Activated CD4-positive, alpha-beta T cell treated with anti-CD3 and anti-CD28 coated beads for 4 hours (primary cell): Measurements from ENCODE around the gene TRAF3IP1.
"Not testable (repeated sequence)": the region's sequence is repeated elsewhere in the genome, so short reads cannot be mapped to it uniquely, and the experiment has no call there.

Source experiments
- DNase-seq, 2 donors: peaks; one replicate each; pipeline ENCODE4 v3.0.0-alpha.2; 2020

The TRAF3IP1 gene

GRCh38 chr2:238433300-238433915 lies 113.1 kb downstream of the TRAF3IP1 start:
- no peak for DNase-seq

GRCh38 chr2:238433941-238434845 lies 113.9 kb downstream of the TRAF3IP1 start:
- DNase-seq: no peak

GRCh38 chr2:238434846-238435751 lies 114.8 kb downstream of the TRAF3IP1 start:
- DNase-seq: no peak

GRCh38 chr2:238435752-238436096 lies 115.4 kb downstream of the TRAF3IP1 start:
- no peak for DNase-seq

- peak; percentile 59 to 67 for DNase-seq
Measured at GRCh38 chr2:238438856-238439849, 118.8 kb downstream of the TRAF3IP1 start.

GRCh38 chr2:238439917-238440316 lies 119.6 kb downstream of the TRAF3IP1 start:
- no peak for DNase-seq

GRCh38 chr2:238440331-238440730 lies 120.0 kb downstream of the TRAF3IP1 start:
- no peak for DNase-seq

GRCh38 chr2:238440767-238441166 lies 120.4 kb downstream of the TRAF3IP1 start:
- DNase-seq: no peak

GRCh38 chr2:238441262-238442114 lies 121.2 kb downstream of the TRAF3IP1 start:
- no peak for DNase-seq

GRCh38 chr2:238442257-238442656 lies 121.9 kb downstream of the TRAF3IP1 start:
- not testable (repeated sequence) for DNase-seq

GRCh38 chr2:238444242-238444641 lies 123.9 kb downstream of the TRAF3IP1 start:
- no peak for DNase-seq

GRCh38 chr2:238445409-238446190 lies 125.3 kb downstream of the TRAF3IP1 start:
- no peak for DNase-seq

GRCh38 chr2:238446371-238446770 lies 126.1 kb downstream of the TRAF3IP1 start:
- no peak for DNase-seq

GRCh38 chr2:238448031-238448955 lies 128.0 kb downstream of the TRAF3IP1 start:
- DNase-seq: no peak

GRCh38 chr2:238449241-238449640 lies 128.9 kb downstream of the TRAF3IP1 start:
- no peak for DNase-seq

GRCh38 chr2:238449909-238450417 lies 129.6 kb downstream of the TRAF3IP1 start:
- no peak for DNase-seq

GRCh38 chr2:238450440-238450861 lies 130.1 kb downstream of the TRAF3IP1 start:
- no peak for DNase-seq
